ENCODE results near the gene CCDC149.

- no peak for TF ChIP-seq CTCF (conservative IDR thresholded peaks at IDR 0.05)
- TF ChIP-seq ZFX (IDR thresholded peaks at IDR 0.05): no peak
Observed at GRCh38 chr4:24949970-24950369, 37.1 kb upstream of the CCDC149 start.
